Kidney epithelial cell (primary cell): ENCODE measurements around the gene RGS7. TPM values are rescaled to one million over a fixed set of nuclear protein-coding genes. Genes with fewer than 3 reads are reported as not detected.

ENCODE experiments used
- DNase-seq: peaks from one replicate; pipeline ENCODE4 v3.0.0-alpha.2; 2010; ENCODE audit warnings: low read depth
- H3K27me3 ChIP-seq: 2 replicates; pipeline ENCODE4 v1.6.0; 2011; ENCODE audit warnings: low read length; ENCODE audit not compliant: control insufficient read depth, insufficient read depth
- H3K36me3 ChIP-seq: 2 replicates; pipeline ENCODE4 v1.5.1; 2011; ENCODE audit warnings: low read length; ENCODE audit not compliant: control insufficient read depth, insufficient read depth
- H3K4me3 ChIP-seq: 2 replicates; pipeline ENCODE4 v1.5.1; 2011; ENCODE audit warnings: low read depth, mild to moderate bottlenecking, control low read depth, low read length
- total RNA-seq: library from RNA; depleted of rRNA; stranded (reverse); fragments of >200 nt; gene quantifications from 2 replicates; pipeline ENCODE4 v1.2.3, GENCODE V29; 2015
- TF ChIP-seq, protein P1 (sequence below): IDR thresholded peaks from 2 replicates; pipeline ENCODE4 v1.5.1; 2011; ENCODE audit warnings: mild to moderate bottlenecking, moderate library complexity, low read length, control low read depth, inconsistent platforms; ENCODE audit not compliant: insufficient read depth, poor library complexity, severe bottlenecking

RGS7 gene
- total RNA-seq, 1 donor from 2014 or later, result 1.5 TPM

DNA sequence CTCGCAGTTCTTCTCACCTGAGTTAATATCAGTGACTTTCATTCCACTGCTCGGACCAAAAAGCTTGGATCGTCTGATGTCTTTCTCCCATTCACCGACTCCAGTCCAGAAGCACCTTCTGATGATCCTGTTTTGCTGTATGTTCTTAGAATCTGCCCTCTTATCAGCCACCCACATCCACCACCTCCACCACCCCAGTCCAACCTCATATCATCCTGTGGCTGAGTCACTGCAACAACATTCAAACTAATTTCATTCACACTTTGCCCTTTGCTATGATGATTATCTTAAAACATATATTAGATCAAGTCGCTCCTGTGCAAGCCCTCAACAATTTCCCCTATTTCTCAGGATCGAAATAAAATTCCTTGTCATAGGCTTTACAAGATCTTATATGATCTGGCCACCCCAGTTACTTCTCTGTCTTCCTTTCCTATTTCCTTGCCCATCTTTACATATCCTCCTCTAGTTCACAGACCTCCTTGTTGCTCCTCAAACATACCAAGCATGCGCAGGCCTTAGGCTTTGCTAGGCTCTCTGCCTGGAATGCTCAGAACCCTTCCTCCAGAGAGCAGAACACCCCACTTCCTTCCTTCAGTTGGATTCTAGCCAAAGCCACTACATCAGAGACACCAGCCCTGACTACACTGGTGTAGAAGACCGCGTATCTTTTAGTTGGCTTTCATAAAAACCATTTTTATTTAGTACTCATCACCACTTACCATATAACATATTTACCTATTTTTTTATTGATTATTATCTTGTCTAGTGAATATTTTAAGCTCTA, 409.4 kb downstream of the RGS7 start:
- no peak overlapping the region for H3K4me3 ChIP-seq
- H3K27me3 ChIP-seq, result no peaks in the 10 kb centered on the region
- H3K36me3 ChIP-seq, result no peaks in the 10 kb centered on the region
- no peak for DNase-seq
- TF ChIP-seq, protein P1, sequence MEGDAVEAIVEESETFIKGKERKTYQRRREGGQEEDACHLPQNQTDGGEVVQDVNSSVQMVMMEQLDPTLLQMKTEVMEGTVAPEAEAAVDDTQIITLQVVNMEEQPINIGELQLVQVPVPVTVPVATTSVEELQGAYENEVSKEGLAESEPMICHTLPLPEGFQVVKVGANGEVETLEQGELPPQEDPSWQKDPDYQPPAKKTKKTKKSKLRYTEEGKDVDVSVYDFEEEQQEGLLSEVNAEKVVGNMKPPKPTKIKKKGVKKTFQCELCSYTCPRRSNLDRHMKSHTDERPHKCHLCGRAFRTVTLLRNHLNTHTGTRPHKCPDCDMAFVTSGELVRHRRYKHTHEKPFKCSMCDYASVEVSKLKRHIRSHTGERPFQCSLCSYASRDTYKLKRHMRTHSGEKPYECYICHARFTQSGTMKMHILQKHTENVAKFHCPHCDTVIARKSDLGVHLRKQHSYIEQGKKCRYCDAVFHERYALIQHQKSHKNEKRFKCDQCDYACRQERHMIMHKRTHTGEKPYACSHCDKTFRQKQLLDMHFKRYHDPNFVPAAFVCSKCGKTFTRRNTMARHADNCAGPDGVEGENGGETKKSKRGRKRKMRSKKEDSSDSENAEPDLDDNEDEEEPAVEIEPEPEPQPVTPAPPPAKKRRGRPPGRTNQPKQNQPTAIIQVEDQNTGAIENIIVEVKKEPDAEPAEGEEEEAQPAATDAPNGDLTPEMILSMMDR, result no peak

DNA sequence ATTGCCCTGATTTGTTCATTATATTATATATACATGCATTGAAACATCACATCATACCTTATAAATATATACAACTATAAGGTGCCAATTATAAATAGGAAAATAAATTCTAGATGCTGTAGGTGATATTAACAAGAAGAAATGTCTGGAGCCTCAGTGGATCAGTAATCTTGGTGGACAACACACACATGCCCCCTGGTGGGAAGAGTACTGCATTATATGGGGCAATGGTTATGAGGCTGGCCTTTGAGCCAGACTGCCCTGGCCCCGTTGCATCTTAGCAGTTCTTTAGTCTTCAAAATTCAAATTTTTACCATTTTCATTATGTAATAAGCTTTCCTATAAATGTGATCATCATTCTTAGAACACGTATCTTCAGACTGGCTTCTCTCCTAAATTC, 410.1 kb downstream of the RGS7 start:
- Histone ChIP-seq H3K36me3 (no peaks in the 10 kb centered on the region), H3K27me3 (no peaks in the 10 kb centered on the region), H3K4me3 (no peak overlapping the region)
- TF ChIP-seq, protein P1, result peak; percentile 61
- no peak for DNase-seq

DNA sequence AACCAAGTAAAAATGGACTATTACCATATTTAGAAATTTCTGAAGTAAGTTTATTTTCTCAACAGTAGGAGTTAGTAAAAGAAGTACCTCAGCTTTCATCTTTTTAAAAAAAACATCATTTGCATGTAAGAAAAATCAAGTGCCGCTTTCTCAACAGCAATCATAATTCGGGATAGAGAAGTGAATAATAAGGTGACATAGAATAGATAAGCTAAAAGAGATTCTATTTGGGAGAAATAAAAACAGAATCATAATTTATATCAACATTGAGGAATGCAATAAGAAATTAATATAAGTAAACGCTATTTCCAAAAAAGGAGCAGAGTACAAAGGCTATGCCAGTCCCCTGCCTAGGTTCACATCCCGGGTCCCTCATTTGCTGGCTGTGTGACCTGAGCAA, 414.1 kb downstream of the RGS7 start:
- Histone ChIP-seq H3K27me3 (no peaks in the 10 kb centered on the region), H3K36me3 (no peaks in the 10 kb centered on the region), H3K4me3 (no peak overlapping the region)
- TF ChIP-seq, protein P1, result no peak
- DNase-seq, result no peak

DNA sequence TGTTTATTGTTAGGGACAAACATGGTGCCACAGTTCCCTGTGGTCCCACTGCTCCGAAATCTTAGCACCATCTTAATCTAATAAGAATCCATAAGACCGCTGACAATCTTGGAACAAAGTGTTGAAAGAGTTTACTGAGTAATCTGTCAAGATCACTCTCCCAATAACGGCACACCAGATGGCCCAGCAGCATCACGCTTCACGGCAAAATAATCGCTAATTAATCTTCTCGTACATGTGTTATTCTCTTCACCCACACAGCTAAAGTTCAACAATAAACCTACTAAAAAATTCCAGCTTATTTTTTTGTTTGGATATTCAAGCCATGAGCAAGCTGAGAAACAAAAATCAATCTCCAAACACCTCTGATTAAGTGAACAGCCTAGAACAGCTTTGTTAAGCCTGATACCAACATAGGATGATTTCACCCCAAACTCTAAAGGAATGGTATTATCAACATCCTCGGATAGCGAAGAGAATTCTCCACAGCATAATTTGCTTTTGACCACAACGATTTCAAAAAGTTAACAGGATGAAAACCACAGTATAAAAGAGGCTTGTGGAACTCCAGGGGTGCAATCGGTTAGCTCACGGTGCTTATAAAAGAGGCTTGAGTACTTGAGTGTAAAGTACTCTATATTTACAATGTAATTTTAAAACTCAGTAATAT, 415.2 kb downstream of the RGS7 start:
- no peak overlapping the region for H3K4me3 ChIP-seq
- no peaks in the 10 kb centered on the region for H3K36me3 ChIP-seq
- H3K27me3 ChIP-seq, result no peaks in the 10 kb centered on the region
- TF ChIP-seq, protein P1, result no peak
- DNase-seq, result no peak

DNA sequence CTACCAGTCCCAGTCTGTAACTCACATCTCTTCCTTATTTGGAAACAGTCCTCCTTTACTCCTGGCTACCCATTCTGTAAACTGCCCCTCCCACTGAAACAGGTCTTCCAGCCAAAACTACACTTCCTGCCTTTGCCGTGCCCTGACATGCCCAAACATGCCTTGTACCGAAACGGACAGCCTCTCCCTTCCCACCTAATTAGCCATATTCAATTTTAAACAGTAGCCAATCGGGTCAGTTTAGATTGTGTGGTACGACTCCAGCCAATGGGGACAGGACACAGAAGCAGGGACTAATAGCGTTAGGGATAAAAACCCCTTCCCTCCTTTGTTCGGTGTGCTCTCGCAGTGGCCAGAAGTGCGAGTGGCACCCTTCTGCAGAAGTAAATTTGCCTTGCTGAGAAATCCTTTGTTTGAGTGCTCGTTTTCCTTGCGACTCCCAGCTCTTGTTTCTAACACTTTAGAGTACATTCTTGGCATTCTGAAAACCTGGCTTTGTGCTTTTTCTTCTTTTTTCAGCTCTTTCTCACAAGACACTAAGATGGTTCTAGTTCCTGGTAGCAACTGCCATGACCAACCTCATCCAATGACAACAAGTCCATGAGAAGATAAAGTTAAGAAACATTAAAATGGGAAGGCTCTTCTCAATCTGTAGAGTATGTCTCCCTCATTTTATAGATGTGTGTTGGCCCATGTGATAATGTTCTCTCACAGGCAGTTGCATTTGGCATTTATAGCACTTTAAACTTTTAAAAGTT, 419.9 kb downstream of the RGS7 start:
- Histone ChIP-seq H3K27me3 (no peaks in the 10 kb centered on the region), H3K4me3 (no peak overlapping the region), H3K36me3 (no peaks in the 10 kb centered on the region)
- no peak for DNase-seq
- TF ChIP-seq, protein P1, result no peak
